T-helper 9 cell (primary cell): ENCODE results near the gene LIF.
"Not testable (repeated sequence)": the region's sequence is repeated elsewhere in the genome, so short reads cannot be mapped to it uniquely, and the experiment has no call there.

Experiments
- DNase-seq: peaks from one replicate; pipeline ENCODE4 v3.0.0-alpha.2; 2020

LIF gene

GRCh38 chr22:30224161-30224857 lies 22.2 kb downstream of the LIF start:
- DNase-seq, result no peak

DNA sequence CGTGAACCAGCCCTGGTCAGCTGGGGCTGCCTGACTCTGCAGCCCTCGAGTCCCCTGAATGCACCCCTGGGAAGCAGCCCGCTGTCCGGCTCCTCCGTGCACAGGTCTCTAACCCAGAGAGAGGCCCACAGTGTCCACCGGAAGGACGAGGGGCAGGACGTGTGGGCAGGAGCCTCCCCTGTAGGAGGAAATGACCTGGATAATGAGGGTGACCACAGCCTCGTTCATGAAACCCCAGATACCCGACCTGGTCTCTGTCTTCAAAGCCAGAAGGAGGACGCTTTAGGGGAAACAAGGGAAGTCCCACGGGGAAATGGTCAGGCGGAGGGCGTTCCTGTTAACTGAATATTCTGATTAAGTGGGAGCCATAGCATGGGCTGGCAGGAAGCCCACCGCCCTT lies 23.3 kb downstream of the LIF start:
- no peak for DNase-seq

- no peak for DNase-seq
Observed at GRCh38 chr22:30222321-30222720, 24.2 kb downstream of the LIF start.

- DNase-seq, result peak; percentile 33
Observed at GRCh38 chr22:30221121-30221992, 25.2 kb downstream of the LIF start.

- DNase-seq, result no peak
Observed at GRCh38 chr22:30220338-30221012, 26.1 kb downstream of the LIF start.

- no peak for DNase-seq
Observed at GRCh38 chr22:30219668-30220278, 26.8 kb downstream of the LIF start.

DNA sequence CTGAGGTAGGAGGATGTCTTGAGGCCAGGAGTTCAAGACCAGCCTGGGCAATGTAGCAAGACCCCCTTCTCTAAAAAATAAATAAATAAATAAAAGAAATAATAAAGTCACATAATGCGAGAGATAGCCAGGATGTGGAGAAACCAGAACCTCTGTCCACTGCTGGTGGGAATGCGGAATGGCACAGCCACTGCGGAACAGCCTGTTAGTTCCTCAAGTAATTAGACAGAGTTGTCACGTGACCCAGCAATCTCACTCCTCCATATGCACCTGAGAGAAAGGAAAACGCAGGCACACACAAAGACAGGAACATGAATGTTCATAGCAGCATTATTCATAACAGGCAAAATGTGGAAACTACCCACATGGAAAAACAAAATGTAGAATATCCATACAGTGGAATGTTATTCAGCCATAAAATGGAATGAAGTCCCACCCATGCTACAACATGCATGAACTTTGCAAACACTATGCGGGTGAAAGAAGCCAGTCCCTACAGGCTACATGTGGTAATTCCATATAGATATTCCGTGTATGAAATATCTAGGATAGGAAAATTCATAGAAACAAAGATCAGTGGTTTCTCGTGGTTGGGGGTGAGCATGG lies 27.4 kb downstream of the LIF start:
- no peak for DNase-seq

DNA sequence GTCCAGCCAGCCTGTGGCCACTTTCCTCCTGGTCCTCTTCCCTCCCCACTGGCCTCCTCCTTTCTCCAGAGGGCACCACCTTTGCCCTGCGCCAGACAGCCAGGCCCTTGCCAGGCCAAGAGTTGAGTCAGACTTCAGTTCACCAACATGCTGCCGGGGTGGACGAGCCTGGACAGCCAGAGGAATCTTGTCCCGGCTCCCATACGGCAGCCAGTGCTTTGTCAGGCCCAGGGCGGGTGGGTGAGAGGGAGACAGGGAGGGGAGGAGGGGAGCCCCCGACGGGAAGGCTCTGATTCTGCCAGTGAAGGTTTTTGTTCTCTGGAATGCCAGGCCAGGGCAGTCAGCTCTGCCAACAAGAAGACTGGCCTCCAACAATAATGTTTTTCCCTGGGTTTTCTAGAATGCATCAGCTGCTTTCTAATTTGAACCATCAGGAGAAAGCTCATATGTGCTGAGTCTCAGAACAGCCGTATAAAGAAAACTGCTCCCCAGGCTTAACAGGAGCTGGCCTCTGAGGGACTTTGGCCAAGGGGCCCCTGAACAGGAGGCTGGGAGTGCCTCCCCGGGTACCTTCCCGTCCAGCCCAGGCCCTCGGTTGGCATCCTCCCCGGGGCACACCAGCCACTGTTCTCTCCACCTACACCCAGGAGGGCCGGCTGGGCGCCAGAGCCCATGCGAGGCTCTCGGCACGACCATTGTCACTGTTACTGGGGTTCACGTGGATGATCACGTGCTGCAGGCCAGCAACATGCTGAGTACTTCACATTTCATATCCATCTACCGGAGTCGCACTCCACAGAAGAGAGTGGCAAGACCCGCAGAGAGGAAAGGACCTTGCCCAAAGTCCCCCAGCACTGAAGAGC lies 28.6 kb downstream of the LIF start:
- DNase-seq, result no peak

DNA sequence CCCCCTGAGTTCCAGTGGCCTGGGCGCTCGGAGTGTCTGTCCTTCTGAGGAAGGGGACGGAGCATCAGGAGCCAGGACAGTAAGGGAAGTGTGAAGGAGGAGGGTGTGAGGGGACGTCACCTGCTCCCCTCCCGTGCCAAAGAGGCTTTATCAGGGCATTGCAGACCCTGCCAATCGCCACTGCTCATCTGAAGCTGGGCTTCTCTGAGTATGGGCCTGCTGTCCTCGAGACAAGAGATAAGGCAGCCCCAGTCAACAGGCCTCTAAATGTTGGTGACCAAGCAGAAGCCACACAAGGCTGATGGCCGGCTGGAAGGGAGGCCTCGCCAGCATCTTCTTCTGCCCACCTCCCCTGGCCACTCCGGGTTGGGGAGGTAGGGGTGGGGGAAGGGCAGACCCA lies 29.8 kb downstream of the LIF start:
- no peak for DNase-seq

DNA sequence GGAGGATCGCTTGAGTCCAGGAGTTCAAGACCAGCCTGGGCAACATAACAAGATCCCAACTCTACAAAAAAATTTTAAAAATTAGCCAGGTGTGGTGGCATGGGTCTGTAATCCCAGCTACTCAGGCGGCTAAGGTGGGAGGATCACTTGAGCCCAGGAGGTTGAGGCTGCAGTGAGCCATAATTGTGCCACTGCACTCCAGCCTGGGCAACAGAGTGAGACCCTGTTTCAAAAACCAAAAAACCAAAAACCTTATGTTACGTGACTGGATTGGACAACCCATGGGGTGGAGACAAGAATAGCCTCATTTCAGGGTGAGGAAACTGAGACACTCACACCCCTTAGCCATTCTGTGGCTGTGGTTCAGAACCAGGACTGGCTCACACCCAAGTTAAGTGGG lies 30.3 kb downstream of the LIF start:
- DNase-seq, result not testable (repeated sequence)

- no peak for DNase-seq
Observed at GRCh38 chr22:30214703-30215407, 31.7 kb downstream of the LIF start.

- DNase-seq, result no peak
Observed at GRCh38 chr22:30212996-30213441, 33.5 kb downstream of the LIF start.

DNA sequence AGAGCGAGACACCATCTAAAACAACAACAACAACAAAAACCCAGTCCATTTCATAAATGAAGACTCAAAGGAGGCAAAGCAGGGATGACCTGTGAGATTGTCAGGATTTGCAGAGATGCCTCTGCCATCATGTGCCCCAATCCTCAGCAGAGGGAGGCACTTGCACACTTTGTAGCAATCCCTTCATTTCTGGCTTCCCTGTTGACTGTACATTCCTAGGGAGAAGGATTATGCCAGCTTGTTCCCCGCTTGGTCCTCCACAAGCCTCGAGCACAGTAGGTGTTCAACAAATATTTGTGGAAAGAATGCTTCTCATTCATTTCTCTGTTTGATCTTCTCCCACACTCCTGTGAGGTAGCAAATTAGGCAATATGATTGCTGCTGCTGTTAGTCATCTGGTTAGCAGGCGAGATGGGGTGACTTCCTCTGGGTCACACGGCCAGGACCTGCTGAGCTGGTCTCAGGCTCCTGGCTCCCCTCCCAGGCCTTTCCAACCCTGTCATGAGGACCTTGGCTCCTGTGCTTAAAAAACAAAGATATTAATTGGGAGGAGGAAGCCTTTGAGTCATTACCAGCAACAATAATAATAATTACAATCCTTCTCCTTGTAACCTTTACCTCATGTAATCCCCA lies 34.1 kb downstream of the LIF start:
- no peak for DNase-seq

DNA sequence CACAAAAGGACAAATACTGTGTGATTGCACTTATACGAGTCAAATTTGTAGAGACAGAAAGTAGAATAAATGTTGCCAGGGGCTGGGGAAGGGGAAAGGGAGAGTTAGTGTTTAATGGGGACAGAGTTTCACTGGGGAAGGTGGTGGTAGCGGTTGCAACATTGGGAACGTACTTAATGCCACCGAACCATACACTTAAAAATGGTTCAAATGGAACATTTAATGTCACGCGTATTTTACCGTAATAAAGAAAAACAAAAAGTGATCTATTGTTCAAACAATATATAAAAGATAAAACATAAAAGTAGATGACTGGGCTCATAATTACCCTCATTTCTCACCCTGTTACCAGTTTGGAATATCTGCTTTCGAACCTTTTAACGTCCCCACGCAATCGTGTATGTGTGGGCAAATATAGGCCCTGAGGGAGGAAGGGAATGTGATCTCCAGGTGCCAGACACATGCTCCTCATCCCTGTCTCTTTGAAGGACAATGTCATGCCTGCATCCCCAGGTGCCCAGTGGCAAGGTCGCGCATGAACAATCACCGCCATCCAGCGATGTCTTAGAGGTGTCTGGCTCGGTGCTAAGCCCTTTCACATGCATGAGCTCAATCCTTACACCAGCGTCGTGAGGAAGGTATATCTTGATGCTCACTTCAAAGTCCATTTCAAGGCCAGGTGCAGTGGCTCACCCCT lies 35.3 kb downstream of the LIF start:
- DNase-seq, result no peak

GRCh38 chr22:30210235-30210909 lies 36.2 kb downstream of the LIF start:
- DNase-seq, result no peak

DNA sequence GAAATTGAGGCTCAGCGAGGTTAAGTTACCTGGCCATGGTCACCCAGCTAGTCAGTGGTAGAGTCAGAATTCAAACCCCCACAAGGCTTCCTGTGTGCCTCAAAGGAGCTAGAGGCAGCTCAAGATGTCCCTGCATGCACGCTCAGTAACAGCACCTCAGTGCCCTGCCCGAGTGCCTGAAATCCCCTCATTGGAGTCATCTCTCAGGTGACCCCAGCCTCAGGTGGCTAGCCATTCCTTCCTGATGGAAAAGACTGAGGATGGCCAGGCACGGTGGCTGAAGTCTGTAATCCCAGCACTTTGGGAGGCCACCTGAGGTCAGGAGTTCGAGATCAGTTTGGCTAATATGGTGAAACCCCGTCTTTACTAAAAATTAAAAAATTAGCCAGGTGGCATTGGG lies 36.9 kb downstream of the LIF start:
- no peak for DNase-seq

DNA sequence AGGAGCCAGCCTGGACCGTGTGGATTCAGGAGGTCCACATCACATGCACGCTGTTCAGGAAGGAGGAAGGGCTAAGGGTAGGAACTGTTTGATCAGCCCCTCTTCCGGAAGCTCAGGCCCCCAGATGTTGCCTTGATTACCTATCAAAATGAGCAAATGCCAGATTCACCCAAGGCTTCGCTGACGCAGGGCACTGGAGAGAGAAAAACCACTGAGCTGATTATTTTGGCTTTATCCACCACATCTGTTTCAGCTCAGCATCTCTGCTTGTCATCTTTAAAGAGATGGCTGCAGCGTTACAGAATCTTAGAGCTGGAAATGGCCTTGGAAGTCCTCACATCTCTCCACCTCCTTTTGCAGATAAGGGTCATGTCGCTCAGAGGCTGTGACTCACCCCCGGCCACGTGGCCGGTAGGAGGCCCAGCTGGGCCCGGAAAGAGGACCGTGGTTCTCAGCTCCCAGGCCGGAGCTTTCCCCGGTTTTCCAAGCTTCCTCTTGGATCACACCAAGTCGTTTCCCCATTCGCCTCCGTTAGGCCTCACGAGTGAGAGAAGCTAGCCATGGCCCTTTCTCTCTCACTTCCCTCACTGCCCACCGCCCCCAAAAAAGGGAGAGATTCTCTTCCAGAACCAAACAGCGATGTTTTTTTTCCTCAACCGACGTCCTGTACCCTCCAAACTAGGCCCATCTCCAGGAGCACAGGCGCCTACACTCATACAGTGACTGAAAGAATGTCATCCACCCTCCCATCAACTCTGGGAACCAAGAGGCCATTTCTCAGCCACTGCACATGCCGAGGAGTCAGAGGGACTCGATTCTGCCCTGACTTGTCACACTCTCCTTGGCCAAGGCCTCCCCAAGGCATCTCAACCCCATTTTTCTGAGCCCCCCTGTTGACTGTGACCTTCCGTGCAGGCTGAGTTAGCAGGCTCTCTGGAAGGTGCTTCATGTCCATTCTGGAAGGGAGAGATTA lies 37.6 kb downstream of the LIF start:
- no peak for DNase-seq

GRCh38 chr22:30206944-30207343 lies 39.6 kb downstream of the LIF start:
- DNase-seq, result no peak
